ENCODE results near the gene HSPA5.

DNA sequence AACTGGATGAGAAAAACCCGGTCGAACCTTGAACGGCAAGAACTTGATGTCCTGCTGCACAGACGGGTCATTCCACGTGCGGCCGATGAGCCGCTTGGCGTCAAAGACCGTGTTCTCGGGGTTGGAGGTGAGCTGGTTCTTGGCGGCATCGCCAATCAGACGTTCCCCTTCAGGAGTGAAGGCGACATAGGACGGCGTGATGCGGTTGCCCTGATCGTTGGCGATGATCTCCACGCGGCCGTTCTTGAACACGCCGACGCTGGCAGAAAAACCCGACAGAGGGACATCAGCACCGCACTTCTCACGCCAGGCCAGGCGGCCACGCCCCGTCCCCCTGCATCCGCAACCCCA, 519 bp downstream of the HSPA5 start:
- TF ChIP-seq YY1 (IDR thresholded peaks at IDR 0.05) (no peak), NR2F2 (IDR thresholded peaks at IDR 0.05) (no peak), RAD21 (IDR thresholded peaks at IDR 0.05) (no peak), CTCF (IDR thresholded peaks at IDR 0.05; ENCODE audit: low read depth, low read length, missing input control) (no peak), TAF1 (conservative IDR thresholded peaks at IDR 0.05) (no peak), EGR1 (IDR thresholded peaks at IDR 0.05; ENCODE audit: low read depth in 2 of 2) (no peak), FOXA1 (IDR thresholded peaks at IDR 0.05) (no peak), SP1 (IDR thresholded peaks at IDR 0.05) (no peak), GABPA (IDR thresholded peaks at IDR 0.05 in 1 of 2, conservative IDR thresholded peaks at IDR 0.05 in 1 of 2) (no peak), JUND (IDR thresholded peaks at IDR 0.05) (no peak)
- TF ChIP-seq, protein P1, sequence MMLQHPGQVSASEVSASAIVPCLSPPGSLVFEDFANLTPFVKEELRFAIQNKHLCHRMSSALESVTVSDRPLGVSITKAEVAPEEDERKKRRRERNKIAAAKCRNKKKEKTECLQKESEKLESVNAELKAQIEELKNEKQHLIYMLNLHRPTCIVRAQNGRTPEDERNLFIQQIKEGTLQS (IDR thresholded peaks at IDR 0.05) = no peak
- TF ChIP-seq, protein P2, sequence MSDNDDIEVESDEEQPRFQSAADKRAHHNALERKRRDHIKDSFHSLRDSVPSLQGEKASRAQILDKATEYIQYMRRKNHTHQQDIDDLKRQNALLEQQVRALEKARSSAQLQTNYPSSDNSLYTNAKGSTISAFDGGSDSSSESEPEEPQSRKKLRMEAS (IDR thresholded peaks at IDR 0.05) = no peak
- TF ChIP-seq, protein P3, sequence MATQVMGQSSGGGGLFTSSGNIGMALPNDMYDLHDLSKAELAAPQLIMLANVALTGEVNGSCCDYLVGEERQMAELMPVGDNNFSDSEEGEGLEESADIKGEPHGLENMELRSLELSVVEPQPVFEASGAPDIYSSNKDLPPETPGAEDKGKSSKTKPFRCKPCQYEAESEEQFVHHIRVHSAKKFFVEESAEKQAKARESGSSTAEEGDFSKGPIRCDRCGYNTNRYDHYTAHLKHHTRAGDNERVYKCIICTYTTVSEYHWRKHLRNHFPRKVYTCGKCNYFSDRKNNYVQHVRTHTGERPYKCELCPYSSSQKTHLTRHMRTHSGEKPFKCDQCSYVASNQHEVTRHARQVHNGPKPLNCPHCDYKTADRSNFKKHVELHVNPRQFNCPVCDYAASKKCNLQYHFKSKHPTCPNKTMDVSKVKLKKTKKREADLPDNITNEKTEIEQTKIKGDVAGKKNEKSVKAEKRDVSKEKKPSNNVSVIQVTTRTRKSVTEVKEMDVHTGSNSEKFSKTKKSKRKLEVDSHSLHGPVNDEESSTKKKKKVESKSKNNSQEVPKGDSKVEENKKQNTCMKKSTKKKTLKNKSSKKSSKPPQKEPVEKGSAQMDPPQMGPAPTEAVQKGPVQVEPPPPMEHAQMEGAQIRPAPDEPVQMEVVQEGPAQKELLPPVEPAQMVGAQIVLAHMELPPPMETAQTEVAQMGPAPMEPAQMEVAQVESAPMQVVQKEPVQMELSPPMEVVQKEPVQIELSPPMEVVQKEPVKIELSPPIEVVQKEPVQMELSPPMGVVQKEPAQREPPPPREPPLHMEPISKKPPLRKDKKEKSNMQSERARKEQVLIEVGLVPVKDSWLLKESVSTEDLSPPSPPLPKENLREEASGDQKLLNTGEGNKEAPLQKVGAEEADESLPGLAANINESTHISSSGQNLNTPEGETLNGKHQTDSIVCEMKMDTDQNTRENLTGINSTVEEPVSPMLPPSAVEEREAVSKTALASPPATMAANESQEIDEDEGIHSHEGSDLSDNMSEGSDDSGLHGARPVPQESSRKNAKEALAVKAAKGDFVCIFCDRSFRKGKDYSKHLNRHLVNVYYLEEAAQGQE (IDR thresholded peaks at IDR 0.05) = no peak
